Measurements from ENCODE around the gene SMIM10L1. TPM values are rescaled to one million over a fixed set of nuclear protein-coding genes. Genes with fewer than 3 reads are reported as not detected.

Gene SMIM10L1
- total and polyA plus RNA-seq, 10 donors: 6.5 to 11.9 (median 9.1) TPM

- Histone ChIP-seq H3K9me3 (no peaks in the 10 kb centered on the region), H3K4me1 (peaks cover 27 to 49% (median 38%) of the 10 kb centered on the region in 6 donors), H3K27ac (no peak overlapping the region), H3K27me3 (replicated peaks in 1 of 7) (no peaks in the 10 kb centered on the region), H3K36me3 (peaks cover 0 to 16% (median 0%) of the 10 kb centered on the region in 6 donors), H3K4me3 (no peak overlapping the region)
- TF ChIP-seq, protein P1, sequence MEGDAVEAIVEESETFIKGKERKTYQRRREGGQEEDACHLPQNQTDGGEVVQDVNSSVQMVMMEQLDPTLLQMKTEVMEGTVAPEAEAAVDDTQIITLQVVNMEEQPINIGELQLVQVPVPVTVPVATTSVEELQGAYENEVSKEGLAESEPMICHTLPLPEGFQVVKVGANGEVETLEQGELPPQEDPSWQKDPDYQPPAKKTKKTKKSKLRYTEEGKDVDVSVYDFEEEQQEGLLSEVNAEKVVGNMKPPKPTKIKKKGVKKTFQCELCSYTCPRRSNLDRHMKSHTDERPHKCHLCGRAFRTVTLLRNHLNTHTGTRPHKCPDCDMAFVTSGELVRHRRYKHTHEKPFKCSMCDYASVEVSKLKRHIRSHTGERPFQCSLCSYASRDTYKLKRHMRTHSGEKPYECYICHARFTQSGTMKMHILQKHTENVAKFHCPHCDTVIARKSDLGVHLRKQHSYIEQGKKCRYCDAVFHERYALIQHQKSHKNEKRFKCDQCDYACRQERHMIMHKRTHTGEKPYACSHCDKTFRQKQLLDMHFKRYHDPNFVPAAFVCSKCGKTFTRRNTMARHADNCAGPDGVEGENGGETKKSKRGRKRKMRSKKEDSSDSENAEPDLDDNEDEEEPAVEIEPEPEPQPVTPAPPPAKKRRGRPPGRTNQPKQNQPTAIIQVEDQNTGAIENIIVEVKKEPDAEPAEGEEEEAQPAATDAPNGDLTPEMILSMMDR (IDR thresholded peaks at IDR 0.05 in 8 of 11, conservative IDR thresholded peaks at IDR 0.05 in 3 of 11): no peak
- TF ChIP-seq POLR2AphosphoS5 (IDR thresholded peaks at IDR 0.05): no peak
- no peak for TF ChIP-seq POLR2A (IDR thresholded peaks at IDR 0.05)
- WGBS, 5 donors: 96 to 99% (median 97%) methylated on average over 2 of the region's 2 CpGs
- intact Hi-C loops (cut with DNase I; ENCODE audit: low total_unique reads): no loop called here
- DNase-seq: no peak
Observed at GRCh38 chr12:11174022-11174421, 3.0 kb downstream of the SMIM10L1 start.

- H3K4me1 ChIP-seq: peaks cover 0 to 15% (median 4%) of the 10 kb centered on the region in 6 donors
- no peaks in the 10 kb centered on the region for H3K27me3 ChIP-seq (replicated peaks in 1 of 7)
- no peak overlapping the region for H3K27ac ChIP-seq
- H3K9me3 ChIP-seq: no peaks in the 10 kb centered on the region
- no peak for DNase-seq
- TF ChIP-seq POLR2A (IDR thresholded peaks at IDR 0.05) (no peak), POLR2AphosphoS5 (IDR thresholded peaks at IDR 0.05) (no peak)
- TF ChIP-seq, protein P1 (IDR thresholded peaks at IDR 0.05 in 8 of 11, conservative IDR thresholded peaks at IDR 0.05 in 3 of 11): no peak
- WGBS, 5 donors: 97 to 100% (median 100%) methylated on average over 1 of the region's 1 CpG
- H3K4me3 ChIP-seq: no peak overlapping the region
- intact Hi-C loops (cut with DNase I; ENCODE audit: low total_unique reads): no loop called here
- H3K36me3 ChIP-seq: peaks cover 0 to 13% (median 0%) of the 10 kb centered on the region in 6 donors
Observed at GRCh38 chr12:11178250-11178649, 7.3 kb downstream of the SMIM10L1 start.

- no peak for DNase-seq
- Histone ChIP-seq H3K4me3 (no peak overlapping the region), H3K9me3 (no peaks in the 10 kb centered on the region), H3K27me3 (replicated peaks in 1 of 7) (no peaks in the 10 kb centered on the region), H3K4me1 (no peaks in the 10 kb centered on the region), H3K27ac (no peak overlapping the region), H3K36me3 (no peaks in the 10 kb centered on the region)
- intact Hi-C loops (cut with DNase I; ENCODE audit: low total_unique reads): no loop called here
- TF ChIP-seq, protein P1 (IDR thresholded peaks at IDR 0.05 in 8 of 11, conservative IDR thresholded peaks at IDR 0.05 in 3 of 11): no peak
- TF ChIP-seq POLR2AphosphoS5 (IDR thresholded peaks at IDR 0.05) (no peak), POLR2A (IDR thresholded peaks at IDR 0.05) (no peak)
Observed at GRCh38 chr12:11182529-11182928, 11.5 kb downstream of the SMIM10L1 start.

- DNase-seq: no peak
- Histone ChIP-seq H3K9me3 (no peaks in the 10 kb centered on the region), H3K36me3 (no peaks in the 10 kb centered on the region), H3K4me1 (no peaks in the 10 kb centered on the region), H3K27me3 (replicated peaks in 1 of 7) (no peaks in the 10 kb centered on the region), H3K4me3 (no peak overlapping the region), H3K27ac (no peak overlapping the region)
- TF ChIP-seq, protein P1 (IDR thresholded peaks at IDR 0.05 in 8 of 11, conservative IDR thresholded peaks at IDR 0.05 in 3 of 11): no peak
- TF ChIP-seq POLR2A (IDR thresholded peaks at IDR 0.05) (no peak), POLR2AphosphoS5 (IDR thresholded peaks at IDR 0.05) (no peak)
- intact Hi-C loops (cut with DNase I; ENCODE audit: low total_unique reads): no loop called here
Observed at GRCh38 chr12:11183011-11183410, 12.0 kb downstream of the SMIM10L1 start.

All from spleen (tissue), 11 donors.